Measurements from ENCODE around the gene CFC1. TPM values are rescaled to one million over a fixed set of nuclear protein-coding genes. Genes with fewer than 3 reads are reported as not detected.
"Not testable (repeated sequence)": the region's sequence is repeated elsewhere in the genome, so short reads cannot be mapped to it uniquely, and the experiment has no call there.

Gene CFC1
- not detected for polyA plus RNA-seq (ENCODE audit: insufficient read length in 4 of 4)

DNA sequence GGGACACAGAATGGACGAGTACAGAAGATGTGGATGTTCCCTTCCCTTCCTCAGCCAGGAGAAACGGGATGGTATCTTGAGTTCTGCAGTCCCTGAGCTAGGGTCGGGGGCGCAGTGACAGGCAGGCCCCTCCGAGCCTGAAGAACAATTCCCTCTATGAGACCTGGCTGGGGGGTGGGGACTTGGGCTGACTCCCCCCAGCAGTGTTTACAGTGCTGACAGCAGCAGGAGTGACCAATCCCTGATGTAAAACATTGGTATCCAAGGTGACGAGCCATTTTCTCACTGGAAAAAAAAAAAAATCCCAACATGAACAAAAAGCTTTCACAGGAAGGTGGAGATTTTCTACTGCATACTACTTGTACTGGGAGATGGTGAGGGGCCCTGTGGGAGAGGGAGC is at the start of gene CFC1:
Gene CFC1 (minus strand): TSS at position 183 of the 400 bp plus-strand sequence. CDS start 288 bp downstream, outside the sequence.
- not testable (repeated sequence) for DNase-seq (ENCODE audit: low read depth in 4 of 4, low spot score in 2 of 4)

- DNase-seq (ENCODE audit: low read depth in 4 of 4, low spot score in 2 of 4) = not testable (repeated sequence)
Observed at GRCh38 chr2:130641688-130642087, 42.3 kb upstream of the CFC1 start.

DNA sequence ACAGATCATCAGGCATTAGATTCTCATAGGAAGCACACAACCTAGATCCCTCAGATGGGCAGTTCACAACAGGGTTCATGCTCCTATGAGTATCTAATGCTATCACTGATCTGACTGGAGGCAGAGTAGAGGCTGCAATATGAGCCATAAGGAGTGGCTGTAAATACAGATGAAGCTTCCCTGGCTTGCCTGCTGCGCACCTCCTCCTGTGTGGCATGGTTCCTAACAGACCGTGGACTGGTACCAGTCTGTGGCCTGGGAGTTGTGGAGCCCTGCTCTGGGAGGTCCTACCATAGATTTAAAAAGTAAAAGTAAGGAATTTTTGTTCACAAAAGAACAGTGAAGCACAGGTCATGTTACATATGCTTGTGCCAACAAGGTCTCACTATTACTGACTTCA is 39.6 kb upstream of the CFC1 start:
- not testable (repeated sequence) for DNase-seq (ENCODE audit: low read depth in 4 of 4, low spot score in 2 of 4)

DNA sequence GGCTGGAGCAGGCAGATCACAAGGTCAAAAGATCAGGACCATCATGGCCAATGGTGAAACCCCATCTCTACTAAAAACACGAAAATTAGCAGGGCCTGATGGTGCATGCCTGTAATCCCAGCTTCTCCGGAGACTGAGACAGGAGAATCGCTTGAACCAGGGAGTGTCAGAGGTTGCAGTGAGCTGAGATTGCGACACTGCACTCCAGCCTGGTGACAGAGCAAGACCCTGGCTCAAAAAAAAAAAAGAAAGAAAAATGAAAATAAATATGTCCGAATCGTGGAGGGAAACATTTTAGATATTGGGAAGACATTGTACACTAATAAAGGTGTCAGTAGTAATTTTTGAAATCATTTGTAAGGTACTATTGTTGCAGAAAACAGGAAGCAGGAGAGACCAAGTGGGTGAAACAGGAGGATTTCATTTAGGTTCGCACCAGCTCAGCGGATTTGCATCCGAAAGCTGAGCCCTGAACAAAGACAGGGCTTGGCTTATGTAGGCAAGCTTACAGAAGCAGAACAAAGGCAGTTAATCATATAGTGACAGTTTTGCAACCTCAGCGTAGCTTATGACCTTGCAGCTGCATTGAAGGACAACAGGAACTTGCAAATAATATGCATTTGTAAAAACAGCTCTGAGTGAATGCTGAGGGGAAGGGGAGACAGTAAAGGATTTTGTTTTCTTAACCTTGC is 29.6 kb upstream of the CFC1 start:
- DNase-seq (ENCODE audit: low read depth in 4 of 4, low spot score in 2 of 4) = not testable (repeated sequence)

- not testable (repeated sequence) for DNase-seq (ENCODE audit: low read depth in 4 of 4, low spot score in 2 of 4)
Observed at GRCh38 chr2:130611140-130611539, 11.8 kb upstream of the CFC1 start, which contains the start of gene POTEJ. Gene POTEJ, plus strand, starts transcription at chr2:130611440. Its CDS starts 93 bp downstream, at chr2:130611533.

- not testable (repeated sequence) for DNase-seq (ENCODE audit: low read depth in 4 of 4, low spot score in 2 of 4)
Observed at GRCh38 chr2:130610486-130610885, 11.1 kb upstream of the CFC1 start.

DNA sequence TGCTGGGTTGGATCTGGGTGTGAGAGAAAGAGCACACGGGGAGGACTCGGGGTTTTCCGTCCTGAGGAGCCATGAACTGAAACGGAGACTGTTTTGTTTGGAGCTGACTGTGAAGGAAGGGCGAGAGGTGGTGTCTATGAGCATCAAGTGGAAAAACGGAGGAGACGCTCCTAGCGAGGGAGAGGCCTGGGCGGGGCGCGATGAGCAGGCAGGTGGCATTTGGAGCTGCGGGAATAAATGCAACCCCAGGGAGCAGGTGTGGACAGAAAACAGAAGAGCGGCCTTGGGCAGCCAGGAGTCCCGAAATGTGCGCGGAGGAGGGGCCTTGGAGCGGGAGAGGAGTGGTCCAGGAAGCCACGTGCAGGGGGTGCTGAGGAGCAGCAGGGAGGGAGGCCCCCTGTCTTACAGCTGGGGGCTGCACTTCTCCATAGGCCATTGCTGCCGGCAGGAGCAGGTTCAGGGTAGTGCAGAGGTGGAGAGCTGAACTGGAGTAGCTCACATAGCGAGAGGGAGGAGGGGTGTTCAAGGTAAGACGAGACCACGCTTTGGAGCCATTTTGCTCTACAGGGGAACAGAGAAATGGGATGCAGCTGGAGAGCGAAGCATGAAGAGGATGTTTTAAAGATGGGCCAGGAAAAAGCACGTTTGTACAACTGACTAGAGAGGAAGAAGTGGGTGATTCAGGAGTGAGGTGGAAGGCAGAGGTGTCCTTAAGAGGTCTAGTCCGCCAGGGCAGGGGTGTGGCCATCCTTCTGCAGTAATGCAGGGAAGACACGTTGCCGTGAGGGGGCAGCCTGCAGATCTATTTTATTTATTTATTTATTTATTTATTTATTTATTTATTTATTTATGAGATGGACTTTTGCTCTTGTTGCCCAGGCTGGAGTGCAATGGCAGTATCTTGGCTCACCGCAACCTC is 9.9 kb upstream of the CFC1 start:
- not testable (repeated sequence) for DNase-seq (ENCODE audit: low read depth in 4 of 4, low spot score in 2 of 4)

GRCh38 chr2:130608276-130609001 is 9.1 kb upstream of the CFC1 start:
- not testable (repeated sequence) for DNase-seq (ENCODE audit: low read depth in 4 of 4, low spot score in 2 of 4)

- not testable (repeated sequence) for DNase-seq (ENCODE audit: low read depth in 4 of 4, low spot score in 2 of 4)
Observed at GRCh38 chr2:130601648-130602302, 2.4 kb upstream of the CFC1 start.

DNA sequence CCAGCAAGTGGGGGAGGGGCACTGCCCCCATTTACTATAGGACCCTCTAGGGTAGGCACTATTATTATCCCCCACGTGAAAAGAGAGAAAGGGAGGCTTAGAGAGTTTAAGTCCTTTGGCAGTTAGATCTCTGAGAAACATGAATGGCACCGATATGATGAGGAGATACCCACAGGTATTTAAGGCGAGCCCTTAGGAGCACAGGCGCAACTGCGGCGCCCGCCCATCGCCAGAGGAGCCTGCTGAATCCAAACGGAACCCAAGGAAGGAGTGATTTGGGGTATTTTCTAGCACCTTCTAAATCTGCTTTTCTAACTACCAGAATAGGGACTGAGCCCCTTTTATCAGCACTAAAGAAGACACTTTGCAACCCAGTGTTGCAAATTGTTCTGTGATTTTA is 551 bp upstream of the CFC1 start:
- not testable (repeated sequence) for DNase-seq (ENCODE audit: low read depth in 4 of 4, low spot score in 2 of 4)

GRCh38 chr2:130598463-130598862 is 912 bp downstream of the CFC1 start:
- not testable (repeated sequence) for DNase-seq (ENCODE audit: low read depth in 4 of 4, low spot score in 2 of 4)

DNA sequence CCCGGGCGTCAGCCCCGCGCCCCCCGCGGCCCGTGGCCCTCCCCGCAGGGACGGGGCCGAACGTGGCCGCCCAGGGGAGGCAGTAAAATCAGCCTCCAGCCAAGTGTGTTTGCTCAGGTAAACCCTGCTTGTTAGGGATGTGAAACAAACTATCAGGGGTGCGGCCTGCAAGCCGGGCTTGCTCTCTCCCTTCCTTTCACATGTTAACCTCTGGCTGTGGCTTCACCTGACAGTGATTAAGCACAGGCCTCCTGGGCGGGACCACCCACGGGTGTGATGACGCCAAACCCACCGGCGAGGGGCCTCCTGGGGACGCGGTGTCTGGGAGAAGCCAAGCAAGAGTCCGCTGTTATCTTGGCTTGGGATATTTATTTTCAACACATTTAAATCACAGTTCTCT is 1.4 kb downstream of the CFC1 start:
- DNase-seq (ENCODE audit: low read depth in 4 of 4, low spot score in 2 of 4) = not testable (repeated sequence)

GRCh38 chr2:130596757-130597156 is 2.6 kb downstream of the CFC1 start:
- DNase-seq (ENCODE audit: low read depth in 4 of 4, low spot score in 2 of 4) = not testable (repeated sequence)

GRCh38 chr2:130594011-130594410 is 5.4 kb downstream of the CFC1 start:
- not testable (repeated sequence) for DNase-seq (ENCODE audit: low read depth in 4 of 4, low spot score in 2 of 4)

GRCh38 chr2:130592791-130593414 is 6.5 kb downstream of the CFC1 start:
- peak in 1 of 4 donors; percentile 0 for DNase-seq (ENCODE audit: low read depth in 4 of 4, low spot score in 2 of 4)

GRCh38 chr2:130590842-130591359 is 8.5 kb downstream of the CFC1 start:
- not testable (repeated sequence) for DNase-seq (ENCODE audit: low read depth in 4 of 4, low spot score in 2 of 4)

DNA sequence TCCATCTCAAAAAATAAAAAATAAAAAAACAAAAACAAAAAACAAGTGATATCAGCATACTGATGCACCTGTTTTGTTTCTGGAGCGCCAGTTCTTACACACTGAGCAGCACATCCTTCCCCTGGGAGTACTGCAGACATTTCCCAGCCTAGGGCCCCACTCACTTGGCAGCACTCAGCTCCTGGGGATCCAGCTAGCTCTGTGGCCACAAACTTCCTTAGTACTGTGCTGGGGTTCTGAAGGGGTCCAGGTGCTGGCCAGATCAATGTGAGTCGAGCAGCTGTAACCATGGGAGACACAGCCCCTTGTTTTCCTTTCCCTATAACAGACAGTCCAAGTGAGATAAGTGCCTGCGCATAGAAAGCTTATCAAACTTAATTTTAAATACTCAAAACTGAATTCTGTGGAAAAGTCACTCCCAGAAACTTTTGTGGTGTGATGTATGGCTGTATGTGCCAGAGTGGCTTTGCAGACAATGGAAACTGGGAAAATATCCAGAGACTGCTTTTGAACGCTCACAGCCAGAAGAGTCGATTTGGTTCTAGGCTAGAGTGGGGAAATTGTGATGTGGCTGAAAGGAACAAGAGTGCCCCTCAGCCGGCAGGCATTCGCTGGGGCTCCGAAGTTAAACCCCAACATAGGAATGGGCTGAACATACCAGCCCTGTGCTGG is 9.1 kb downstream of the CFC1 start:
- not testable (repeated sequence) for DNase-seq (ENCODE audit: low read depth in 4 of 4, low spot score in 2 of 4)

DNA sequence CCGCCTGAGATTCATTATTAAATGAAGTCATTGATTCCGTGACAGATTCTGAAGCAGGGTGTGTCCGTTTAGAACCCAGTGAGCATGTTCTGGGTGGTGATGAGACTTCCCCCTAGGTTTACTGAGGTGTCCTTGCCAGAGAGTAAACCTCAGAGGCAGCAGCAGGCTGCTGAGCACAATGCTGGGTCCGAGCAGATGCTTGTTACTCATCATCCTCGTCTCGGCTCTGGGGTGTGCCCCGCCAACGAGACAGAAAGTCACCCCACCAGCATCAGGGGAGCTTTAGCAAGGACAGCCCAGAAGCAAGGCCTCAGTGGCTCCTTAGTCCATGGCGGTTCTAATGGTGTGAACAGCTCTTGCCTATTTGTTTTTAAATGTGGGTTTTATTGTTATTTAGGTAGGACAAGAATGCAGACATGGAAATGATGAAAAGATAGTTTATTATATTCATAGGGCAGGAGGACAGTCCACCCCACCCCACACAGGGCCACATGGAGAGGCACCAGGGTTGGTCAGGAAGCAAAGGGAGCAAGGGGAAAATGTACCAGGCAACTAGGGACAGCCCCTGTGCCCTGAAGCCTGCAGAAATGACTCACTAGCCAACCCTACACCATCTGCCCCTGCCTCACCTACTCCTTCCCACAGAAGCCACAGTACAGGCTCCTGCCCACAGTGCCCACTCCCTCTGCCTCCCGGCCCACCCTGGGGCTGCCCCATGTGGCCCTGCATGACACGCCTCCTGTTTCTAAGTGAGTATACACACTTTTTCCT is 10.5 kb downstream of the CFC1 start:
- DNase-seq (ENCODE audit: low read depth in 4 of 4, low spot score in 2 of 4) = not testable (repeated sequence)

All from left renal cortex interstitium (tissue), 4 donors.